ENCODE measurements around the gene PROCR.
"Not testable (repeated sequence)": the region's sequence is repeated elsewhere in the genome, so short reads cannot be mapped to it uniquely, and the experiment has no call there.

Gene PROCR

DNA sequence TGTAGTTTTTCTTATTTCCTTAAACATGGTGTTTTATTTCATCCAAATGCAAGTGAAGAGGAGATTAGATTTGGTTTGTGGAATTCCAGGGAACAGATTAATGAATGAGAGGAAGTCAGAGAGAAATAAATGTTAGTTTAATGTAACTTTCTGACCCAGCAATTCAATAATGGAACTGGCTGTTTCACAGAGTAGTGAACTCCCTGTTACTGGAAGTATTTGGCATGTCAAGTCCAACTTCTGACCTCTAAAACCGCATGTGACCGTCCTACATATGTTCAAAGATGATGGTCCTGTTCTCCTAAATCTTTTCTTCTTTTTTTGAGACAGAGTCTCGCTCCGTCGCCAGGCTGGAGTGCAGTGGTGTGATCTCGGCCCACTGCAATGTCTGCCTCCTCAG is 18.7 kb downstream of the PROCR start:
- no peak overlapping the region for H3K9ac ChIP-seq (ENCODE audit: low read length in 5 of 5)
- no peak overlapping the region for H3K4me3 ChIP-seq (ENCODE audit: low read depth in 1 of 5, low read length in 5 of 5)
- H3K4me1 ChIP-seq (ENCODE audit: control insufficient read depth in 5 of 5, insufficient read depth in 5 of 5, low read length in 5 of 5): no peaks in the 10 kb centered on the region
- peaks cover 0 to 4% (median 2%) of the 10 kb centered on the region in 5 donors for H3K36me3 ChIP-seq (ENCODE audit: control insufficient read depth in 5 of 5, insufficient read depth in 5 of 5, low read length in 5 of 5)
- H3K9me3 ChIP-seq (ENCODE audit: control insufficient read depth in 5 of 5, low read length in 5 of 5): no peaks in the 10 kb centered on the region
- H3K27ac ChIP-seq (ENCODE audit: low read depth, low read length): no peak overlapping the region
- H3K27me3 ChIP-seq (ENCODE audit: control insufficient read depth in 5 of 5, insufficient read depth in 4 of 5, low read length in 5 of 5): no peaks in the 10 kb centered on the region

DNA sequence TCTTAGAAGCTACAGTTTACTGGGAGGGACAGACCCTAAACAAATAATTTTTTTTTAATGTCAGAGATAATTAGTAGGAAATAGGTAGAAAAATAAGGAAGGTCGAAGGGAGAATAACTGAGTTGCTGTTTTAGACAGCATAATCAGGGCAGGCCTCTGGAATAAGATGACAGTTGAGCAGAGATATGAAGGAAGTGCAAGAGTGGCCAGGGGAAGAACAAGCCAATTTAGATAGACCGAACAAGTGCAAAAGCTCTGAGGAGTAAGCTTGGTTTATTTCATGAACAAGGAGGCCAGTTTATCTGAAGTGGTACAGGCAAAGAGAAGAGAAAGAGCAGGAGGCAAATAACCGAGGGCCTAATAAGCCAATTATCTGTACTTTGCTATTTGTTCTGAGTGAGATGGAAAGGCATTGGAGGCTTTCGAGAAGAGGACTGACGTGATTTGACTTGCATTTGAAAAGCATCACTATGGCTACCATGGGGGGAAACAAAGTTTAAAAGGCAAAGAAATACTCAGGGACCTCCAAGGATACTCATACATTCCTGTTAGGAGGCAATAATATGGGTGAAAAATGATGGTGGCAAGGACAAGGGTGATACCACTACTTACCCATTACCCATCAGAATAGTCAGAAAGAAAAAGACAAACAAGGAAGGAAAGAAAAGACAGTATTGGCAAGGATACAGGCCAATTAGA is 19.7 kb downstream of the PROCR start:
- no peaks in the 10 kb centered on the region for H3K27me3 ChIP-seq (ENCODE audit: control insufficient read depth in 5 of 5, insufficient read depth in 4 of 5, low read length in 5 of 5)
- peaks cover 0 to 4% (median 3%) of the 10 kb centered on the region in 5 donors for H3K9me3 ChIP-seq (ENCODE audit: control insufficient read depth in 5 of 5, low read length in 5 of 5)
- H3K36me3 ChIP-seq (ENCODE audit: control insufficient read depth in 5 of 5, insufficient read depth in 5 of 5, low read length in 5 of 5): peaks cover 0 to 4% (median 2%) of the 10 kb centered on the region in 5 donors
- no peaks in the 10 kb centered on the region for H3K4me1 ChIP-seq (ENCODE audit: control insufficient read depth in 5 of 5, insufficient read depth in 5 of 5, low read length in 5 of 5)
- no peak overlapping the region for H3K9ac ChIP-seq (ENCODE audit: low read length in 5 of 5)
- no peak overlapping the region for H3K4me3 ChIP-seq (ENCODE audit: low read depth in 1 of 5, low read length in 5 of 5)
- no peak overlapping the region for H3K27ac ChIP-seq (ENCODE audit: low read depth, low read length)

- H3K9ac ChIP-seq (ENCODE audit: low read length in 5 of 5): no peak overlapping the region
- H3K4me3 ChIP-seq (ENCODE audit: low read depth in 1 of 5, low read length in 5 of 5): no peak overlapping the region
- H3K27me3 ChIP-seq (ENCODE audit: control insufficient read depth in 5 of 5, insufficient read depth in 4 of 5, low read length in 5 of 5): no peaks in the 10 kb centered on the region
- peaks cover 0 to 9% (median 3%) of the 10 kb centered on the region in 5 donors for H3K9me3 ChIP-seq (ENCODE audit: control insufficient read depth in 5 of 5, low read length in 5 of 5)
- H3K27ac ChIP-seq (ENCODE audit: low read depth, low read length): no peak overlapping the region
- no peaks in the 10 kb centered on the region for H3K4me1 ChIP-seq (ENCODE audit: control insufficient read depth in 5 of 5, insufficient read depth in 5 of 5, low read length in 5 of 5)
- H3K36me3 ChIP-seq (ENCODE audit: control insufficient read depth in 5 of 5, insufficient read depth in 5 of 5, low read length in 5 of 5): peaks cover 0 to 6% (median 3%) of the 10 kb centered on the region in 5 donors
Observed at GRCh38 chr20:35192118-35192872, 20.4 kb downstream of the PROCR start.

DNA sequence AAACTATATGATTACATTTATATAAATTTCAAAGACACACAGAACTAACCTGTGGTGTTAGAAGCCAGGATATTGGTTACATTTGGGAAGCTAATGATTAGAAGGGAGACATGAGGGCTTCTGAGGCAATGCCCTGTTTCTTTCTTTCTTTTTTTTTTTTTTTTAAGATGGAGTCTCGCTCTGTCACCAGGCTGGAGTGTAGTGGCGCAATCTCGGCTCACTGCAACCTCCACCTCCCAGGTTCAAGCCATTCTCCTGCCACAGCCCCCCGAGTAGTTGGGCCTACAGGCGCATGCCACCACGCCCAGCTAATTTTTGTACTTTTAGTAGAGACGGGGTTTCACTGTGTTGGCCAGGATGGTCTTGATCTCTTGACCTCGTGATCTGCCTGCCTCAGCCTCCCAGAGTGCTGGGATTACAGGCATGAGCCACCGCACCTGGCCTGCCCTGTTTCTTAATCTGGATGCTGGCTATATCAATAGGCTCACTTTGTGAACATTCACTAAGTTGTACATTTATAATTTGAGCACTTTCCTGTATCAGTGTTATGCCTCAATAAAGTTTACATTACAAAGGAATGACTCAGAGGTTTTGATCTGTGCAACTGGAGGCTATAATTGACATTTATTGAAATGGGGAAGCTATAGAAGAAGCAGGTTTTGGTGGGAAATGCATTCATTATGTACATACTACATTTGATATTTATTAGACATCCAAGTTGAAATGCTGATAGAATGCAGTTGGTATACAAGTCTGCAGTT is 21.3 kb downstream of the PROCR start:
- H3K27me3 ChIP-seq (ENCODE audit: control insufficient read depth in 5 of 5, insufficient read depth in 4 of 5, low read length in 5 of 5); H3K9ac ChIP-seq (ENCODE audit: low read length in 5 of 5); H3K27ac ChIP-seq (ENCODE audit: low read depth, low read length); H3K9me3 ChIP-seq (ENCODE audit: control insufficient read depth in 5 of 5, low read length in 5 of 5); H3K36me3 ChIP-seq (ENCODE audit: control insufficient read depth in 5 of 5, insufficient read depth in 5 of 5, low read length in 5 of 5); H3K4me1 ChIP-seq (ENCODE audit: control insufficient read depth in 5 of 5, insufficient read depth in 5 of 5, low read length in 5 of 5); H3K4me3 ChIP-seq (ENCODE audit: low read depth in 1 of 5, low read length in 5 of 5): not testable (repeated sequence)

- no peak overlapping the region for H3K27ac ChIP-seq (ENCODE audit: low read depth, low read length)
- no peaks in the 10 kb centered on the region for H3K27me3 ChIP-seq (ENCODE audit: control insufficient read depth in 5 of 5, insufficient read depth in 4 of 5, low read length in 5 of 5)
- no peaks in the 10 kb centered on the region for H3K4me1 ChIP-seq (ENCODE audit: control insufficient read depth in 5 of 5, insufficient read depth in 5 of 5, low read length in 5 of 5)
Observed at GRCh38 chr20:35196313-35196712, 24.4 kb downstream of the PROCR start.

GRCh38 chr20:35199740-35200139 is 27.9 kb downstream of the PROCR start:
- Histone ChIP-seq H3K4me1 (ENCODE audit: control insufficient read depth in 5 of 5, insufficient read depth in 5 of 5, low read length in 5 of 5) (no peaks in the 10 kb centered on the region), H3K27me3 (ENCODE audit: control insufficient read depth in 5 of 5, insufficient read depth in 4 of 5, low read length in 5 of 5) (no peaks in the 10 kb centered on the region), H3K36me3 (ENCODE audit: control insufficient read depth in 5 of 5, insufficient read depth in 5 of 5, low read length in 5 of 5) (peaks cover 0 to 6% (median 0%) of the 10 kb centered on the region in 5 donors), H3K27ac (ENCODE audit: low read depth, low read length) (no peak overlapping the region), H3K9ac (ENCODE audit: low read length in 5 of 5) (no peak overlapping the region), H3K9me3 (ENCODE audit: control insufficient read depth in 5 of 5, low read length in 5 of 5) (peaks cover 3 to 10% (median 6%) of the 10 kb centered on the region in 5 donors), H3K4me3 (ENCODE audit: low read depth in 1 of 5, low read length in 5 of 5) (no peak overlapping the region)

More at GRCh38 chr20:35196313-35196712, 24.4 kb downstream of the PROCR start:
- H3K9ac ChIP-seq (ENCODE audit: low read length in 5 of 5): no peak overlapping the region
- peaks cover 0 to 6% (median 0%) of the 10 kb centered on the region in 5 donors for H3K36me3 ChIP-seq (ENCODE audit: control insufficient read depth in 5 of 5, insufficient read depth in 5 of 5, low read length in 5 of 5)
- no peak overlapping the region for H3K4me3 ChIP-seq (ENCODE audit: low read depth in 1 of 5, low read length in 5 of 5)
- peaks cover 3 to 10% (median 6%) of the 10 kb centered on the region in 5 donors for H3K9me3 ChIP-seq (ENCODE audit: control insufficient read depth in 5 of 5, low read length in 5 of 5)

GRCh38 chr20:35200267-35200666 is 28.4 kb downstream of the PROCR start:
- Histone ChIP-seq H3K4me1 (ENCODE audit: control insufficient read depth in 5 of 5, insufficient read depth in 5 of 5, low read length in 5 of 5) (no peaks in the 10 kb centered on the region), H3K36me3 (ENCODE audit: control insufficient read depth in 5 of 5, insufficient read depth in 5 of 5, low read length in 5 of 5) (peaks cover 0 to 6% (median 0%) of the 10 kb centered on the region in 5 donors), H3K27ac (ENCODE audit: low read depth, low read length) (no peak overlapping the region), H3K4me3 (ENCODE audit: low read depth in 1 of 5, low read length in 5 of 5) (no peak overlapping the region), H3K9me3 (ENCODE audit: control insufficient read depth in 5 of 5, low read length in 5 of 5) (peaks cover 3 to 10% (median 6%) of the 10 kb centered on the region in 5 donors), H3K9ac (ENCODE audit: low read length in 5 of 5) (no peak overlapping the region), H3K27me3 (ENCODE audit: control insufficient read depth in 5 of 5, insufficient read depth in 4 of 5, low read length in 5 of 5) (no peaks in the 10 kb centered on the region)

- not testable (repeated sequence) for H3K27me3 ChIP-seq (ENCODE audit: control insufficient read depth in 5 of 5, insufficient read depth in 4 of 5, low read length in 5 of 5); H3K9me3 ChIP-seq (ENCODE audit: control insufficient read depth in 5 of 5, low read length in 5 of 5); H3K36me3 ChIP-seq (ENCODE audit: control insufficient read depth in 5 of 5, insufficient read depth in 5 of 5, low read length in 5 of 5); H3K27ac ChIP-seq (ENCODE audit: low read depth, low read length); H3K9ac ChIP-seq (ENCODE audit: low read length in 5 of 5); H3K4me1 ChIP-seq (ENCODE audit: control insufficient read depth in 5 of 5, insufficient read depth in 5 of 5, low read length in 5 of 5); H3K4me3 ChIP-seq (ENCODE audit: low read depth in 1 of 5, low read length in 5 of 5)
Observed at GRCh38 chr20:35201467-35201866, 29.6 kb downstream of the PROCR start.

GRCh38 chr20:35206802-35207201 is 34.9 kb downstream of the PROCR start:
- H3K27me3 ChIP-seq (ENCODE audit: control insufficient read depth in 5 of 5, insufficient read depth in 4 of 5, low read length in 5 of 5): no peaks in the 10 kb centered on the region
- peaks cover 0 to 7% (median 6%) of the 10 kb centered on the region in 5 donors for H3K4me1 ChIP-seq (ENCODE audit: control insufficient read depth in 5 of 5, insufficient read depth in 5 of 5, low read length in 5 of 5)
- no peaks in the 10 kb centered on the region for H3K36me3 ChIP-seq (ENCODE audit: control insufficient read depth in 5 of 5, insufficient read depth in 5 of 5, low read length in 5 of 5)
- no peak overlapping the region for H3K27ac ChIP-seq (ENCODE audit: low read depth, low read length)
- no peak overlapping the region for H3K9ac ChIP-seq (ENCODE audit: low read length in 5 of 5)
- H3K9me3 ChIP-seq (ENCODE audit: control insufficient read depth in 5 of 5, low read length in 5 of 5): no peaks in the 10 kb centered on the region
- H3K4me3 ChIP-seq (ENCODE audit: low read depth in 1 of 5, low read length in 5 of 5): no peak overlapping the region
